Measurements from ENCODE around the gene KIR2DL3.
"Not testable (repeated sequence)": the region's sequence is repeated elsewhere in the genome, so short reads cannot be mapped to it uniquely, and the experiment has no call there.

KIR2DL3 gene

GRCh38 chr19:54744080-54744479, 5.8 kb downstream of the KIR2DL3 start:
- not testable (repeated sequence) for DNase-seq

DNA sequence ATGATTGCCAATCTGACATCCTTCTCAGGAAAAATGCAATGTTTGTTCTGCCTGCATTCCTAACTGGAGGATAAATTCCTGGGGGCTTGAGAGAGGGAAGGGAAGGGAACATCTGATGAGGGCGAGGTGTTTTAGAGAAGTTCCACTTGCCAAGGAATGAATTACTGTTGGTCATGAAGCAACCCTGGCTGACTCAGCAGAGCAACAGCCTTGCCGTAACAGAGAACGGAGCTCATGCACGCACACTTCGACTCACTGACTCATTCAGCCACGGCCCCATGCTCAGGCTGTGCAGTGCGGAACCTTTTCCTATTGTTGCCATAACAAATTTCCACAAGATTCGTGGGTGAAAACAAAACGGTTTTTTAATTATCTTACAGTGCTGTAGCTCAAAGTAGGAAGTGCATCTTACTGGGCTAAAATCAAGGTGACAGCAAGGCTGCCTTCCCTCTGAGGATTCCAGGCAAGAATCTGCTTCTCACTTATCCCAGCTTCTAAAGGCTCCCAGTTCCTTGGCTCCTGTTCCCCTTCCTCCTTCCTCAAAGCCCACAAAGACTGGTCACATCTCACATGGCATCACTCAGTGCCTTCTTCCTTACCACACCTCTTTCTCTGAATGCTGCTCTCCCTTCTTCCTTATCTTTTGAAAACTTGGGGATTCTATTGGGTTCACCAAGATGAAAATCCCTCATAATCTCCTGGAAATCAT, 9.5 kb downstream of the KIR2DL3 start:
- DNase-seq: not testable (repeated sequence)

GRCh38 chr19:54750276-54750675, 12.0 kb downstream of the KIR2DL3 start:
- DNase-seq: not testable (repeated sequence)

DNA sequence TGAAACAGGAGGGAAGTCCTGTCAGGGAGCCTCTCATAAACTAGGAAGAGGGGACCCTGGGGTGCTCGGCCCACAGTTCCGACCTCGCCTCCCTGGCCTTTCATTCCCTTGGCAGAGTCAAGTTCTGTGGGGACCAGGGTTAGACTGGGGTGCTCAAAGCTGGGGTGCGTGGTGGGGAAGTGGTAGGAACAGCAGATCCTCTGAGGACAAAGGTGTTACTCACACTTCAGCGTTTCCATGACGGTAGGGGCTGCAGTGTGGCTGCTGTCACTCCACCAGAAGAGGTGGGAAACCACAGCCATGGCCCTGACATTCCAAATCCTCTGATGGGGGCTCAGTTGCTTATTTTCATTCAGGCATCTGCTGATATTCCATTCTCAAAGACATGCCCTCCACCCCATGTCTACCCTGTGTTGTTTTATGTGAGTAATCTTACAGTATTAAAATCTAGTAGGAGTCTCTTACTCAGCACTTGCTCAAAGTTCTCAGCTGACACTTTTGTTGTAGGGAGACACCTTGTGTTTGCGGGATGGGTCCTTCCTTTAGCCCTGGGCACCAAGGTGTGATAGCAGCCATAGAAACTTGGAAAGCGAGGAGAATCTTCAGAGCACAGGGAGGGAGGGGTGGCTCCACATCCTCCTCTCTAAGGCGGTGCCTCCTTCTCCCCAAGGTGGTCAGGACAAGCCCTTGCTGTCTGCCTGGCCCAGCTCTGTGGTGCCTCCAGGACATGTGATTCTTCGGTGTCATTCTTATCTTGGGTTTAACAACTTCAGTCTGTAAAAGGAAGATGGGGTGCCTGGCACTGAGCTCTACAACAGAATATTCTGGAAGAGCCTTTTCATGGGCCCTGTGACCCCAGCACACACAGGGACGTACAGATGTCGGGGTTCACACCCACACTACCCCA, 18.1 kb downstream of the KIR2DL3 start:
- DNase-seq: not testable (repeated sequence)

GRCh38 chr19:54758577-54758976, 20.3 kb downstream of the KIR2DL3 start:
- DNase-seq: not testable (repeated sequence)

DNA sequence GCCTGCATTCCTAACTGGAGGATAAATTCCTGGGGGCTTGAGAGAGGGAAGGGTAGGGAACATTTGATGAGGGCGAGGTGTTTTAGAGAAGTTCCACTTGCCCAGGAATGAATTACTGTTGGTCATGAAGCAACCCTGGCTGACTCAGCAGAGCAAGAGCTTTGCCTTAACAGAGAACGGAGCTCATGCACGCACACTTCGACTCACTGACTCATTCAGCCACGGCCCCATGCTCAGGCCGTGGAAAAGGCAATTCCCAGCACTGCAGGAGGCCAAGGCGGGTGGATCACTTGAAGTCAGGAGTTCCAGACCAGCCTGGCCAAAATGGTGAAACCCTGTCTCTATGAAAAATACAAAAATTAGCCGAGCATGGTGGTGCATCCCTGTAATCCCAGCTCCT, 25.9 kb downstream of the KIR2DL3 start:
- not testable (repeated sequence) for DNase-seq

DNA sequence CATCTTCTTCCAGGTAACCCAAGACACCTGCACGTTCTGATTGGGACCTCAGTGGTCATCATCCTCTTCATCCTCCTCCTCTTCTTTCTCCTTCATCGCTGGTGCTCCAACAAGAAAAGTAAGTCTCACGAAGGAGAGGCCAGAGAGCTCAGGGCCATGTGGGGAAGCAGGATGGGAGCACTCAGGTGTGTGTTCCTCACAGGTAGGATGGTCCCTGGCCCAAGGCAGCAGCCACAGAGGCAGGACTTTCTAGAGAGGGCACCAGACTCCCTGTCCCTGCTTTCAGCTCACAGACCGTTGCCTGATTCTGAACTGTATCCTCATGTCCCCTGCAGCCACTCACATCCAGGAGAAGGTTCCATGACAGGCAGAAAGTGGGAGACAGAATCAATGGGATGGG, 28.2 kb downstream of the KIR2DL3 start:
- not testable (repeated sequence) for DNase-seq

DNA sequence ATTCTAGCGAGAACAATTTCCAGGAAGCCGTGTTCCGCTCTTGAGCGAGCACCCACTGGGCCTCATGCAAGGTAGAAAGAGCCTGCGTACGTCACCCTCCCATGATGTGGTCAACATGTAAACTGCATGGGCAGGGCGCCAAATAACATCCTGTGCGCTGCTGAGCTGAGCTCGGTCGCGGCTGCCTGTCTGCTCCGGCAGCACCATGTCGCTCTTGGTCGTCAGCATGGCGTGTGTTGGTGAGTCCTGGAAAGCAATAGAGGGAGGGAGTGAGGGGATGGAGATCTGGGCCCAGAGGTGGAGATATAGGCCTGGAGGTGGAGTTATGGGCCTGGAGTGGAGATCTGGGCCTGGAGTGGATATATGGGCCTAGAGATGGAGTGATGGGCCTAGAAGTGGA, 31.3 kb downstream of the KIR2DL3 start, which contains the start of gene KIR2DL1:
Gene KIR2DL1, plus strand, starts transcription at position 148 of the 400 bp plus-strand sequence. Its CDS starts 58 bp downstream, at position 206.
- DNase-seq: not testable (repeated sequence)

GRCh38 chr19:54770511-54770910, 32.2 kb downstream of the KIR2DL3 start:
- not testable (repeated sequence) for DNase-seq

- DNase-seq: not testable (repeated sequence)
These were observed 33.0 kb downstream of the KIR2DL3 start for GRCh38 chr19:54771018-54771960.

GRCh38 chr19:54772666-54773065, 34.4 kb downstream of the KIR2DL3 start:
- DNase-seq: not testable (repeated sequence)

GRCh38 chr19:54775095-54775815, 36.9 kb downstream of the KIR2DL3 start:
- DNase-seq: not testable (repeated sequence)

- not testable (repeated sequence) for DNase-seq
These were observed 37.5 kb downstream of the KIR2DL3 start for GRCh38 chr19:54775830-54776229.

GRCh38 chr19:54777851-54778250, 39.5 kb downstream of the KIR2DL3 start:
- not testable (repeated sequence) for DNase-seq

- not testable (repeated sequence) for DNase-seq
These were observed 40.6 kb downstream of the KIR2DL3 start for GRCh38 chr19:54778896-54779295.

- not testable (repeated sequence) for DNase-seq
These were observed 44.6 kb downstream of the KIR2DL3 start for GRCh38 chr19:54782916-54783315.

- peak; percentile 85 for DNase-seq
These were observed 47.9 kb downstream of the KIR2DL3 start for GRCh38 chr19:54786091-54786723.

DNA sequence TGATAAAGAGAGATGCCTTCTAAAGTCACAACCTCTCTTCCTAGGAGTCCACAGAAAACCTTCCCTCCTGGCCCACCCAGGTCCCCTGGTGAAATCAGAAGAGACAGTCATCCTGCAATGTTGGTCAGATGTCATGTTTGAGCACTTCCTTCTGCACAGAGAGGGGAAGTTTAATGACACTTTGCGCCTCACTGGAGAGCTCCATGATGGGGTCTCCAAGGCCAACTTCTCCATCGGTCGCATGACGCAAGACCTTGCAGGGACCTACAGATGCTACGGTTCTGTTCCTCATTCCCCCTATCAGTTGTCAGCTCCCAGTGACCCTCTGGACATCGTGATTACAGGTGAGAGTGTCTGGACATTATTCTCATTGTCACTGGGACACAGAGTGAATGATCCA, 49.8 kb downstream of the KIR2DL3 start:
- not testable (repeated sequence) for DNase-seq

GRCh38 chr19:54790711-54791110, 52.4 kb downstream of the KIR2DL3 start:
- DNase-seq: no peak

- DNase-seq: no peak
These were observed 53.2 kb downstream of the KIR2DL3 start for GRCh38 chr19:54791476-54791875.

DNA sequence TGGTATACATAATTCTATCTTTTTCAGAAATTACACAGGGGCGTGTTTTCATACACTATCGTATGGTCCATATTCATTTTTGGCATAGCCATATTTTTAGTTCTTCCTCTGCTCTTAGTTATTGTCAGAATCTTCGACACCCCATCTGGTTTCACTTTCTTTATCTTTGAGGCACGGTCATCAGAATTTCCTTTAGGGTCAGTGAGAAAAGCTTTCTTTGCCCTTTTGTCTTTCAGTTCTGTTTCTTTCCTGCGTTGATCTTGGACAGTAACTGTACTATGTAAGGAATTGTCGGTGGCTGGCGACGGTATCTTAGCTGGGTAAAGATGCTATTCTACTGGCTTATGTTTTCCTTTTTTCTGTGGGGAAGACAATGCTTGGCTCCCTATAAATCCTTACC, 54.5 kb downstream of the KIR2DL3 start:
- DNase-seq: no peak
